GM10248 (cell line): ENCODE data around the gene CELF5.

Experiments used
- CTCF ChIA-PET: fragments of 300-600 bp; sonication (Branson Sonifier 250); formaldehyde crosslinking; extraction: SDS; loops from one replicate; lab custom pipeline; 2021; ENCODE audit warnings: antibody characterized with exemption; lab: Yijun Ruan, JAX
- POLR2A ChIA-PET: fragments of 350-650 bp; sonication (Branson Sonifier 250); formaldehyde crosslinking; extraction: SDS; loops from one replicate; lab custom pipeline; 2020; ENCODE audit warnings: antibody characterized with exemption; lab: Yijun Ruan, JAX
- DNase-seq: peaks from one replicate; pipeline ENCODE4 v3.0.0; 2012; ENCODE audit errors: extremely low spot score
- CTCF ChIP-seq: IDR thresholded peaks from 2 replicates; pipeline ENCODE4 v1.5.1; 2012; ENCODE audit warnings: mild to moderate bottlenecking, low read depth; ENCODE audit errors: extremely low read depth, missing control alignments, control extremely low read depth

The CELF5 gene

DNA sequence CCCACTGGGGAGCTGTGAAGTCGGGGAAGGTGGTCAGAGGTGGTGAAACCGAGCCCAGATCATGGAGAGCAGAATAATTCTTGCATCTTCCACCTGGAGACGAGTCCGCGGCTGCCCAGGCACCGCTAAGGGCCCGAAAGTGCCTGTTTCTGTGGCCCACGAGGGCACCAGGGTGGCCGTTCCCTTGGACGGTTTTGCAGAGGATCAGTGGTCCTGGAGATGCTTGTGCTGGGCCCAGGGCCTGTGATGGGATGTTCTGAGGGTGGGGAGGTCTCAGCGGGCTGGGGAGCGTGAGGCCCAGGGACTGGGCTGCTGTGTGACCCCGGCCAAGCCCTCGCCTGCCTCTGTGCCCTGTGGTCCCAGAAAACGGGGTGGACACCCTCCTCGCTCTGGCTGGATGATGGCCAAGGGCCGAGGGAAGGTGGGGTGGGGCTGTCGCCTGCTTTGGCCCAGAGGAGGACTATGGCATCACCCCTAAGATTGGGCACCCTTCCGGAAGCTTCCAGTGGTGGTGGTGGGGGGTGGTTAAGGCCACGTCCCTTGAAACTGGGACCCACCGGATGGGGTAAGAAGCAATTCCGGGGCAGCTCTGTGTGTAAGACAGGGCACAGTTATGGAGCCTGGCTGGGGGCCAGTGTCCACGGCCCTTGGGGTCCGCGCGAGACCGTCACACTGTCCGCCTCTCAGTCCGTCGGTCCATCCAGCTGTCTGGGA, 90.7 kb downstream of the CELF5 start:
- POLR2A ChIA-PET = interaction anchor here (0.6 kb wide), 1 partner anchor 116 kb away, joined by 8 read pairs; no protein-coding TSS in a partner anchor
- TF ChIP-seq CTCF = no peak
- CTCF ChIA-PET = interaction anchor here (0.9 kb wide), 1 partner anchor 158 kb away, joined by 3 read pairs; no protein-coding TSS in a partner anchor
- DNase-seq = no peak

DNA sequence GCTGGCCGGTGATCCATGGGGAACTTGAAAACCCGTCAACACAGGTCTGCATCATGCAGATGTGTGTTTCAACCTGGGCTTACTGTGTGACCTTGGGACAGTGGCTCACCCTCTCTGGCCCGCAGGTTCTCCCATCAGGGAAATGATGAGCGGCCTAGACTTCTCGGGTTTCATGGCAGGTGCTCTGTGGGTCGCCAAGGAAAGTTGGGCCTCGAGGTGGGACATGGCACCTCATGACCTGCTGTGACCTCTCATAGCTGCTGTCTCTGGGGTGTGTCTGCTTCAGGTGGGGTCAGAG, 91.2 kb downstream of the CELF5 start:
- ChIA-PET CTCF (interaction anchor here (0.9 kb wide), 1 partner anchor 157 kb away, joined by 3 read pairs; no protein-coding TSS in a partner anchor), POLR2A (interaction anchor here (0.6 kb wide), 1 partner anchor 116 kb away, joined by 8 read pairs; no protein-coding TSS in a partner anchor)
- TF ChIP-seq CTCF = no peak
- no peak for DNase-seq

DNA sequence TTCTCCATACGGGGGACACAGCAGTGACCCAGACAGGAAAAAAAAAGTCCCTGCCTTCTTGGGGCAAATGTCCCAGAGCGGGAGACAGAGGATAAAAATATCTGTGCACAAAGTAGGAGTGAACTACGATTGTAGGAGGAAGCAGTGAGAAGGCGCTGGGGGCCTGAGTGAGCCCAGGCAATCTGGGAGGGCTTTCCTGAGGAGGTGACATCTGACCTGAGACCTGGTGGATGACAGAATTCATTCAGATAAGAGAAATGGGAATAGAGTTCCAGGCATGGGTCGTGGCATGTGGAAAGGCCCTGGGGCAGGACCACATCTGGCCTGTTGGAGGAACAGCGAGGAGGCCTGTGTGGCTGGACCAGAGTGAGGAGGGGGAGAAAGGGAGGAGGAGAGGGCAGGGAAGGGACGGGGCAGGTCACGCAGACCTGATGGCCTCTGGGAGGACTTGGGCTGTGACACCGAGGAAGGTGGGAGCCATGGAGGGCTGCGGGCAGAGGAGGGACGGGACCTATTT, 91.7 kb downstream of the CELF5 start:
- DNase-seq = no peak
- TF ChIP-seq CTCF = no peak
- ChIA-PET POLR2A (no interaction called here), CTCF (interaction anchor here (1.0 to 1.4 kb wide), 3 partner anchors 9 to 157 kb away, joined by 3 to 8 read pairs (median 4); no protein-coding TSS in a partner anchor)

GRCh38 chr19:3316659-3317207, 92.3 kb downstream of the CELF5 start:
- no peak for TF ChIP-seq CTCF
- no peak for DNase-seq
- POLR2A ChIA-PET = no interaction called here
- CTCF ChIA-PET = interaction anchor here (1.0 to 1.4 kb wide), 3 partner anchors 9 to 157 kb away, joined by 3 to 8 read pairs (median 4); no protein-coding TSS in a partner anchor

GRCh38 chr19:3319643-3320353, 95.3 kb downstream of the CELF5 start:
- ChIA-PET CTCF (interaction anchor here (1.3 to 1.5 kb wide), 2 partner anchors 15 to 18 kb away, joined by 3 to 6 read pairs; no protein-coding TSS in a partner anchor), POLR2A (no interaction called here)
- DNase-seq = no peak
- TF ChIP-seq CTCF = no peak

GRCh38 chr19:3320354-3320670, 95.9 kb downstream of the CELF5 start:
- ChIA-PET POLR2A (no interaction called here), CTCF (no interaction called here)
- TF ChIP-seq CTCF = no peak
- no peak for DNase-seq
